AG04450 (cell line): Measurements from ENCODE around the gene DYNLRB1. TPM values are rescaled to one million over a fixed set of nuclear protein-coding genes. Genes with fewer than 3 reads are reported as not detected.
A peak's percentile ranks its signal among the peaks of the same experiment; 100 is the strongest.

Experiments
- CTCF ChIA-PET: fragments of 300-600, 350-600 bp; formaldehyde crosslinking; extraction: SDS; loops from one replicate; lab custom pipeline; 2022; ENCODE audit warnings: antibody characterized with exemption, inconsistent platforms; lab: Charles Lee
- POLR2A ChIA-PET: fragments of 350-600 bp; formaldehyde crosslinking; extraction: SDS; loops from one replicate; lab custom pipeline; 2021; ENCODE audit warnings: antibody characterized with exemption, inconsistent platforms; lab: Yijun Ruan, JAX
- DNase-seq: peaks from one replicate; pipeline ENCODE4 v3.0.0-alpha.2; 2011; ENCODE audit warnings: low read depth, low spot score
- H3K27ac ChIP-seq: one replicate; pipeline ENCODE4 v1.5.1; 2012; ENCODE audit warnings: low read depth, low read length, control low read depth
- H3K27me3 ChIP-seq: one replicate; pipeline ENCODE4 v1.6.0; 2012; ENCODE audit warnings: low read length; ENCODE audit not compliant: control insufficient read depth, insufficient read depth
- H3K4me3 ChIP-seq: 2 replicates; pipeline ENCODE4 v1.5.1; 2011; ENCODE audit warnings: mild to moderate bottlenecking, low read depth, low read length, control low read depth
- H3K9me3 ChIP-seq: 2 replicates; pipeline ENCODE4 v1.5.1; 2012; ENCODE audit warnings: low read length; ENCODE audit not compliant: control insufficient read depth, insufficient read depth
- CTCF ChIP-seq: IDR thresholded peaks from 2 replicates; pipeline ENCODE4 v1.5.1; 2011; ENCODE audit warnings: low read depth, low read length, control low read depth, inconsistent platforms
- polyA plus RNA-seq: library from polyadenylated mRNA; depleted of rRNA; stranded (reverse); fragments of >200 nt; gene quantifications from 2 replicates; pipeline ENCODE4 v1.2.3, GENCODE V29; 2011

The DYNLRB1 gene
- polyA plus RNA-seq, 1 experiment, result 256 TPM

GRCh38 chr20:34577061-34577460, 60.8 kb downstream of the DYNLRB1 start:
- Histone ChIP-seq H3K4me3 (no peak overlapping the region), H3K27me3 (no peaks in the 10 kb centered on the region), H3K27ac (no peak overlapping the region), H3K9me3 (no peaks in the 10 kb centered on the region)
- no peak for TF ChIP-seq CTCF
- DNase-seq, result no peak
- POLR2A ChIA-PET, result no interaction called here
- CTCF ChIA-PET, result interaction anchor here (3.6 kb wide), 1 partner anchor 191 kb away, joined by 60 read pairs; no protein-coding TSS in a partner anchor

- CTCF ChIA-PET, result interaction anchor here (1.7 to 3.6 kb wide), 3 partner anchors 130 to 190 kb away, joined by 5 to 60 read pairs (median 17); no protein-coding TSS in a partner anchor
- no peaks in the 10 kb centered on the region for H3K27me3 ChIP-seq
- H3K27ac ChIP-seq, result no peak overlapping the region
- POLR2A ChIA-PET, result no interaction called here
- H3K9me3 ChIP-seq, result no peaks in the 10 kb centered on the region
- DNase-seq, result no peak
- no peak overlapping the region for H3K4me3 ChIP-seq
- no peak for TF ChIP-seq CTCF
Measured at GRCh38 chr20:34578025-34578424, 61.8 kb downstream of the DYNLRB1 start.

GRCh38 chr20:34578521-34578920, 62.3 kb downstream of the DYNLRB1 start:
- DNase-seq, result no peak
- ChIA-PET POLR2A (interaction anchor here (0.7 kb wide), 1 partner anchor 311 kb away, joined by 4 read pairs; no protein-coding TSS in a partner anchor), CTCF (interaction anchor here (1.7 to 3.6 kb wide), 4 partner anchors 126 to 189 kb away, joined by 5 to 60 read pairs (median 14); partner anchors contain the start of gene TP53INP2)
- H3K27me3 ChIP-seq, result no peaks in the 10 kb centered on the region
- H3K9me3 ChIP-seq, result no peaks in the 10 kb centered on the region
- TF ChIP-seq CTCF, result no peak
- H3K4me3 ChIP-seq, result no peak overlapping the region
- H3K27ac ChIP-seq, result no peak overlapping the region

GRCh38 chr20:34579191-34579978, 63.2 kb downstream of the DYNLRB1 start:
- Histone ChIP-seq H3K9me3 (no peaks in the 10 kb centered on the region), H3K4me3 (no peak overlapping the region), H3K27ac (no peak overlapping the region), H3K27me3 (no peaks in the 10 kb centered on the region)
- ChIA-PET CTCF (interaction anchor here (0.5 to 3.6 kb wide), 8 partner anchors 10 to 383 kb away, joined by 3 to 60 read pairs (median 4); partner anchors contain the start of gene TP53INP2), POLR2A (interaction anchor here (0.7 kb wide), 1 partner anchor 312 kb away, joined by 4 read pairs; no protein-coding TSS in a partner anchor)
- no peak for DNase-seq
- TF ChIP-seq CTCF, result peak; percentile 69
